BLaER1 treated with 17β-estradiol and CSF1 and Interleukin-3, amounts not matched to agents 10 nM and 100 nM (cell line): ENCODE measurements around the gene CAMK2D.

Experiments used
- H3K27ac ChIP-seq, 11 experiments: shearing (Covaris generic); formaldehyde crosslinking; 2 replicates each; pipeline ENCODE4 v1.8.1; 2022
- H3K27me3 ChIP-seq, 11 experiments: shearing (Covaris generic); formaldehyde crosslinking; 2 replicates each; pipeline ENCODE4 v1.8.1; 2022
- H3K36me3 ChIP-seq, 11 experiments: shearing (Covaris generic); formaldehyde crosslinking; 2 replicates each; pipeline ENCODE4 v1.8.1; 2022
- H3K4me1 ChIP-seq, 10 experiments: shearing (Covaris generic); formaldehyde crosslinking; 2 replicates each; pipeline ENCODE4 v1.8.1; 2022
- H3K4me2 ChIP-seq, 11 experiments: shearing (Covaris generic); formaldehyde crosslinking; 2 replicates each; pipeline ENCODE4 v1.8.1; 2022
- H3K4me3 ChIP-seq, 10 experiments: shearing (Covaris generic); formaldehyde crosslinking; 2 replicates each; pipeline ENCODE4 v1.8.1; 2022
- H3K9ac ChIP-seq, 11 experiments: shearing (Covaris generic); formaldehyde crosslinking; 2 replicates each; pipeline ENCODE4 v1.8.1; 2022
- H3K9me3 ChIP-seq, 11 experiments: shearing (Covaris generic); formaldehyde crosslinking; replicated peaks in 1 of 11; 2 replicates each; pipeline ENCODE4 v1.8.1; 2022
- H4K20me1 ChIP-seq, 11 experiments: shearing (Covaris generic); formaldehyde crosslinking; 2 replicates each; pipeline ENCODE4 v1.8.1; 2022
- Cebpa-rat ChIP-seq, 11 experiments: shearing (Covaris generic); IDR thresholded peaks; 2 replicates each; pipeline ENCODE4 v1.8.1; 2022

CAMK2D gene

GRCh38 chr4:113419631-113420030 lies 341.9 kb downstream of the CAMK2D start:
- no peak overlapping the region for H3K4me3 ChIP-seq
- no peak overlapping the region for H3K9ac ChIP-seq
- peaks cover 9 to 41% (median 20%) of the 10 kb centered on the region in 11 experiments; a peak in 16 of 22 replicates for H3K9me3 ChIP-seq
- H3K4me2 ChIP-seq = no peak overlapping the region
- no peaks in the 10 kb centered on the region for H3K4me1 ChIP-seq
- H3K27ac ChIP-seq = no peak overlapping the region
- no peaks in the 10 kb centered on the region for H4K20me1 ChIP-seq
- no peaks in the 10 kb centered on the region for H3K27me3 ChIP-seq
- no peaks in the 10 kb centered on the region for H3K36me3 ChIP-seq
- TF ChIP-seq Cebpa-rat (IDR thresholded peaks at IDR 0.05) = no peak

GRCh38 chr4:113411496-113411938 lies 350.0 kb downstream of the CAMK2D start:
- H3K27ac ChIP-seq = no peak overlapping the region
- no peaks in the 10 kb centered on the region for H3K36me3 ChIP-seq
- no peak overlapping the region for H3K4me3 ChIP-seq
- no peaks in the 10 kb centered on the region for H4K20me1 ChIP-seq
- H3K9me3 ChIP-seq = peaks cover 0 to 7% (median under 1%) of the 10 kb centered on the region in 11 experiments; a peak in 7 of 22 replicates
- H3K27me3 ChIP-seq = no peaks in the 10 kb centered on the region
- 0 out of 22 replicates have a peak, but pooled peaks of 1 of the 11 experiments have one; percentile 11 for TF ChIP-seq Cebpa-rat (IDR thresholded peaks at IDR 0.05)
- peak overlapping the region in 3 of 11 experiments; percentile 8 to 68 (median 60); a peak in 5 of 22 replicates for H3K4me2 ChIP-seq
- H3K9ac ChIP-seq = no peak overlapping the region
- peaks cover 0 to 22% (median 0%) of the 10 kb centered on the region in 10 experiments; a peak in 5 of 20 replicates for H3K4me1 ChIP-seq

- Histone ChIP-seq H3K27ac (no peak overlapping the region; a peak in 1 of 22 replicates), H3K9me3 (no peaks in the 10 kb centered on the region; a peak in 1 of 22 replicates), H3K4me2 (peak overlapping the region in 2 of 11 experiments; percentile 60 to 68; a peak in 4 of 22 replicates), H3K27me3 (no peaks in the 10 kb centered on the region), H4K20me1 (no peaks in the 10 kb centered on the region), H3K36me3 (no peaks in the 10 kb centered on the region), H3K4me3 (no peak overlapping the region), H3K4me1 (peaks cover 0 to 22% (median 0%) of the 10 kb centered on the region in 10 experiments; a peak in 5 of 20 replicates), H3K9ac (no peak overlapping the region)
- TF ChIP-seq Cebpa-rat (IDR thresholded peaks at IDR 0.05) = no peak
Observed at GRCh38 chr4:113410686-113411085, 350.9 kb downstream of the CAMK2D start.

GRCh38 chr4:113409181-113409580 lies 352.4 kb downstream of the CAMK2D start:
- peaks cover 0 to 22% (median 0%) of the 10 kb centered on the region in 10 experiments; a peak in 5 of 20 replicates for H3K4me1 ChIP-seq
- H4K20me1 ChIP-seq = no peaks in the 10 kb centered on the region
- no peak for TF ChIP-seq Cebpa-rat (IDR thresholded peaks at IDR 0.05)
- H3K27ac ChIP-seq = no peak overlapping the region
- H3K9ac ChIP-seq = no peak overlapping the region
- H3K4me2 ChIP-seq = no peak overlapping the region
- H3K4me3 ChIP-seq = no peak overlapping the region
- H3K36me3 ChIP-seq = no peaks in the 10 kb centered on the region
- H3K9me3 ChIP-seq = no peaks in the 10 kb centered on the region
- no peaks in the 10 kb centered on the region for H3K27me3 ChIP-seq

GRCh38 chr4:113407409-113407808 lies 354.1 kb downstream of the CAMK2D start:
- Histone ChIP-seq H3K36me3 (no peaks in the 10 kb centered on the region), H3K4me1 (peaks cover 0 to 22% (median 0%) of the 10 kb centered on the region in 10 experiments; a peak in 5 of 20 replicates)

GRCh38 chr4:113406723-113407016 lies 354.9 kb downstream of the CAMK2D start:
- Histone ChIP-seq H3K4me2 (no peak overlapping the region), H3K9ac (no peak overlapping the region), H3K36me3 (no peaks in the 10 kb centered on the region), H3K27me3 (no peaks in the 10 kb centered on the region), H3K4me1 (peaks cover 0 to 16% (median 0%) of the 10 kb centered on the region in 10 experiments; a peak in 5 of 20 replicates), H3K4me3 (no peak overlapping the region), H4K20me1 (no peaks in the 10 kb centered on the region), H3K9me3 (0 out of 22 replicates have a peak, but pooled peaks cover 0 to under 1% (median 0%) of the 10 kb centered on the region in 11 experiments), H3K27ac (no peak overlapping the region)
- no peak for TF ChIP-seq Cebpa-rat (IDR thresholded peaks at IDR 0.05)

More at GRCh38 chr4:113407409-113407808, 354.1 kb downstream of the CAMK2D start:
- no peak overlapping the region for H3K27ac ChIP-seq
- H3K27me3 ChIP-seq = no peaks in the 10 kb centered on the region
- H3K4me3 ChIP-seq = no peak overlapping the region
- H3K9ac ChIP-seq = no peak overlapping the region
- H4K20me1 ChIP-seq = no peaks in the 10 kb centered on the region
- no peaks in the 10 kb centered on the region for H3K9me3 ChIP-seq
- no peak for TF ChIP-seq Cebpa-rat (IDR thresholded peaks at IDR 0.05)
- no peak overlapping the region for H3K4me2 ChIP-seq

GRCh38 chr4:113405874-113406722 lies 355.4 kb downstream of the CAMK2D start:
- Histone ChIP-seq H3K9ac (no peak overlapping the region), H4K20me1 (no peaks in the 10 kb centered on the region), H3K4me2 (no peak overlapping the region), H3K27ac (no peak overlapping the region), H3K4me3 (no peak overlapping the region), H3K9me3 (peaks cover 0 to 7% (median 0%) of the 10 kb centered on the region in 11 experiments; a peak in 3 of 22 replicates), H3K27me3 (no peaks in the 10 kb centered on the region), H3K36me3 (no peaks in the 10 kb centered on the region), H3K4me1 (peaks cover 0 to 10% (median 0%) of the 10 kb centered on the region in 10 experiments; a peak in 4 of 20 replicates)
- TF ChIP-seq Cebpa-rat (IDR thresholded peaks at IDR 0.05) = no peak

- no peaks in the 10 kb centered on the region for H3K4me1 ChIP-seq
- H4K20me1 ChIP-seq = no peaks in the 10 kb centered on the region
- H3K4me2 ChIP-seq = no peak overlapping the region
- H3K9ac ChIP-seq = no peak overlapping the region
- no peak overlapping the region for H3K27ac ChIP-seq
- H3K27me3 ChIP-seq = no peaks in the 10 kb centered on the region
- H3K4me3 ChIP-seq = no peak overlapping the region
- H3K9me3 ChIP-seq = peaks cover 0 to 14% (median 6%) of the 10 kb centered on the region in 11 experiments; a peak in 8 of 22 replicates
- no peak for TF ChIP-seq Cebpa-rat (IDR thresholded peaks at IDR 0.05)
- no peaks in the 10 kb centered on the region for H3K36me3 ChIP-seq
Observed at GRCh38 chr4:113404841-113405240, 356.7 kb downstream of the CAMK2D start.

GRCh38 chr4:113404167-113404571 lies 357.4 kb downstream of the CAMK2D start:
- no peaks in the 10 kb centered on the region for H3K36me3 ChIP-seq
- H3K4me3 ChIP-seq = no peak overlapping the region
- TF ChIP-seq Cebpa-rat (IDR thresholded peaks at IDR 0.05) = no peak
- H3K27ac ChIP-seq = no peak overlapping the region
- H3K27me3 ChIP-seq = no peaks in the 10 kb centered on the region
- no peaks in the 10 kb centered on the region for H3K4me1 ChIP-seq
- no peak overlapping the region for H3K9ac ChIP-seq
- peaks cover 0 to 14% (median 6%) of the 10 kb centered on the region in 11 experiments; a peak in 8 of 22 replicates for H3K9me3 ChIP-seq
- H4K20me1 ChIP-seq = no peaks in the 10 kb centered on the region
- H3K4me2 ChIP-seq = no peak overlapping the region
